ENCODE measurements around the gene DCAF10. TPM values are rescaled to one million over a fixed set of nuclear protein-coding genes. Genes with fewer than 3 reads are reported as not detected.

DCAF10 gene
- total RNA-seq, 1 donor from 2014 or later, result 17.8 TPM

DNA sequence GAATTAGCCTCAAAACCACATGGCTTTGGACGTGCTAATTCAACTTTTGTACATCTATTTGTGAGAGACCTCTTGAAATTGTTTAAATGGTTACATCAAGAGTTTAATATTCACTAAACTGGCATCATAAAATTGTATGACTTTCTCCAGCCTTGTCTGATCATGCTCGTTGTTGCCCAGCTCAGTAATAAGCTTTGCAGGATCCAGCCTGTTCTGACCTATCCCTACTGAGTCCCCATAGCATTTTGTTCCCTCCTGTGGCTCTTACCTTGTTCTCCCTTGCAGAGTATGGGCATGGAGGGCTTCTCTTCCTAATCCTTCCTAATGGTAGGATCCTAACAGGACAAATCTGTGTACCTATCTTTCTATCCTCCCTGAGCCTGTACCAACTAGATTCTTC lies 22.1 kb upstream of the DCAF10 start:
- no peak for TF ChIP-seq CTCF (conservative IDR thresholded peaks at IDR 0.05; ENCODE audit: low read depth, low read length)
- DNase-seq (ENCODE audit: low read depth), result no peak
- no peak overlapping the region for H3K4me3 ChIP-seq (ENCODE audit: low read depth, low read length)

GRCh38 chr9:37784291-37784615 lies 16.3 kb upstream of the DCAF10 start:
- peak overlapping the region; percentile 82 for H3K4me3 ChIP-seq (ENCODE audit: low read depth, low read length)
- no peak for TF ChIP-seq CTCF (conservative IDR thresholded peaks at IDR 0.05; ENCODE audit: low read depth, low read length)
- no peak for DNase-seq (ENCODE audit: low read depth)

DNA sequence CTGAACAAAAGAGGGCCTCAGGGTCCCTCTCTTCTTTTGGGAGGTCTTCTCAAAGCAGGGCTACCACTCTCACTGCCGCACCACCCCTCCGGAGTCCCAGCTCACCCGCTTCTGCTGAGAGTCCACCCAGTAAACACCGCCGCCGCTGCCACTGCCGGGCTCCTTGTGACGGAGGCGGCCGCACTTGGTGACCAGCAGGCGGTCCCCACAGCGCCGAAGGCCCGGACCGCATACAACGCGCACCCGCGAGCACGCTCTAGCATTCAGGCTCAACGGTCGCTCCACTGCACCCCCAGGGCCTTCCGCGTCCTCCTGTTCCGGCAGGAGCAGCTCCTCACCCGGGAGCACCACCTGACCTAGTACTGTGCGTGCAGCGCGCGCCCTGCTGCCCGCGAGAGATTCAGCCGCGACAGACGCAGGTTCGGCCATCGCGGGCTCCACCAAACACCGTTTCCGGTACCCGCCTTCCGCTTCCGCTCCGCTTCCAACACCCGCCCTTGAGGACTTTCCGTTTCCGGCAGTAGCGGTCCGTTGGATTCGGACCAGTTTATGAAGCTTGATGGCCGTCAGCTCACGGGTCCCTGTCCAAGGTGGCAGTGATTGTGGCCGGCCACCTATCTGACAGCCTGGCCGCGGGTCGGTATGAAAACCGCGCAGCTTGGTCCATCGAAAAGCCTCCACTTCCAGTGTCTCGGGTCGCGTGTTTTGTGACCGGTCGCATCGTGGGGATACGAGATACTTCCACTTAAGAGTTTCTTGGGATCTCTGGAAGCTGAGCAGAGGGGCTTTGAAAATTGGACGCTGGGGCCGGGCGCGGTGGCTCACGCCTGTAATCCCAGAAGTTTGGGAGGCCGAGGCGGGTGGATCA lies 15.7 kb upstream of the DCAF10 start, which contains the start of gene EXOSC3:
TSS of gene EXOSC3 (minus strand) at position 449 of the 868 bp plus-strand sequence. CDS start at position 429, 20 bp downstream.
- DNase-seq (ENCODE audit: low read depth), result peak; percentile 62
- peak; percentile 20 for TF ChIP-seq CTCF (conservative IDR thresholded peaks at IDR 0.05; ENCODE audit: low read depth, low read length)
- peak within 1 kb of the TSS; percentile 82 for H3K4me3 ChIP-seq (ENCODE audit: low read depth, low read length)

- TF ChIP-seq CTCF (conservative IDR thresholded peaks at IDR 0.05; ENCODE audit: low read depth, low read length), result no peak
- DNase-seq (ENCODE audit: low read depth), result no peak
- H3K4me3 ChIP-seq (ENCODE audit: low read depth, low read length), result no peak overlapping the region
Observed at GRCh38 chr9:37787059-37787458, 13.5 kb upstream of the DCAF10 start.

DNA sequence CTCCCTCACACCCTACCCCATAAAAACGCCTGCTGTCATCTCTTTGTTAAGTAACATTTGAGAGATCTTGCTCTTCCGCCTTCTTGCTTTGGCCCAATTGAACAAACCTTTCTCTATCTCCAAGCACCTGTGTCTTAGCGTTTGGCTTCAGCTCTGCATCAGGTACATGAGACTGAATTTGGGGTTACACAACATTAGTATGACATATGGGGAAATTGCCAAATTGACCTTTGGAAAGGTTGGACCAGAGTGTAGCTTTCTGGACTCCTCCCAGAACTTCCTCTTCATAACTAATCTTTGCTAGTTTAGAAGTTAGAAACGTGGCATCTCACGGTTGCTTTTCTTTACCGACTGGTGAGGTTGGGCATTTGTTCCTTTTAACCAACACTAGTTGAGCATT lies 12.3 kb upstream of the DCAF10 start:
- DNase-seq (ENCODE audit: low read depth), result no peak
- TF ChIP-seq CTCF (conservative IDR thresholded peaks at IDR 0.05; ENCODE audit: low read depth, low read length), result no peak
- no peak overlapping the region for H3K4me3 ChIP-seq (ENCODE audit: low read depth, low read length)

GRCh38 chr9:37790096-37790495 lies 10.5 kb upstream of the DCAF10 start:
- no peak overlapping the region for H3K4me3 ChIP-seq (ENCODE audit: low read depth, low read length)
- DNase-seq (ENCODE audit: low read depth), result no peak
- no peak for TF ChIP-seq CTCF (conservative IDR thresholded peaks at IDR 0.05; ENCODE audit: low read depth, low read length)

DNA sequence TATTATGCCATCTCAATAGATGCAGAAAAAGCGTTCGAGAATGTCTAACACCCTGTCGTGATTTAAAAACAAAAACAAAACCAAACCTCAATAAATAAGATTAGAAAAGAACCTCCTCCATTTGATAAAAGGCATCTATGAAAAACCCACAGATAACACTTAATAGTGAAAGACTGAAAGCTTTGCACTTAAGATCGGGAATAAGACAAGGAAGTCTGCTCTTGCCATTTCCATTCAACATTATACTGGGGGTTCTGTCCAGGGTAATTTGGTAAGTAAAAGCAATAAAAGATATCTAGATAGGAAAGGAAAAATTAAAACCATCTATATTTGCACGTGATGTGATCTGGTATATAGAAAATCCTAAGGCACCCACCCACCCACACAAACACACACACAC lies 8.5 kb upstream of the DCAF10 start:
- no peak for DNase-seq (ENCODE audit: low read depth)
- no peak for TF ChIP-seq CTCF (conservative IDR thresholded peaks at IDR 0.05; ENCODE audit: low read depth, low read length)
- H3K4me3 ChIP-seq (ENCODE audit: low read depth, low read length), result no peak overlapping the region

Data from epithelial cell of proximal tubule (primary cell).